A172 (cell line): Measurements from ENCODE around the gene CYBRD1. TPM values are rescaled to one million over a fixed set of nuclear protein-coding genes. Genes with fewer than 3 reads are reported as not detected.
"Not testable (repeated sequence)": the region's sequence is repeated elsewhere in the genome, so short reads cannot be mapped to it uniquely, and the experiment has no call there.

Experiments
- DNase-seq: peaks from one replicate; pipeline ENCODE4 v3.0.0-alpha.2; 2015; ENCODE audit warnings: low spot score
- total RNA-seq: library from RNA; depleted of rRNA; stranded (reverse); fragments of >200 nt; shearing (Covaris generic); gene quantifications from 2 replicates; pipeline ENCODE4 v1.2.3, GENCODE V29; 2014

Gene CYBRD1
- total RNA-seq, 1 experiment from 2014 or later: 159 TPM

DNA sequence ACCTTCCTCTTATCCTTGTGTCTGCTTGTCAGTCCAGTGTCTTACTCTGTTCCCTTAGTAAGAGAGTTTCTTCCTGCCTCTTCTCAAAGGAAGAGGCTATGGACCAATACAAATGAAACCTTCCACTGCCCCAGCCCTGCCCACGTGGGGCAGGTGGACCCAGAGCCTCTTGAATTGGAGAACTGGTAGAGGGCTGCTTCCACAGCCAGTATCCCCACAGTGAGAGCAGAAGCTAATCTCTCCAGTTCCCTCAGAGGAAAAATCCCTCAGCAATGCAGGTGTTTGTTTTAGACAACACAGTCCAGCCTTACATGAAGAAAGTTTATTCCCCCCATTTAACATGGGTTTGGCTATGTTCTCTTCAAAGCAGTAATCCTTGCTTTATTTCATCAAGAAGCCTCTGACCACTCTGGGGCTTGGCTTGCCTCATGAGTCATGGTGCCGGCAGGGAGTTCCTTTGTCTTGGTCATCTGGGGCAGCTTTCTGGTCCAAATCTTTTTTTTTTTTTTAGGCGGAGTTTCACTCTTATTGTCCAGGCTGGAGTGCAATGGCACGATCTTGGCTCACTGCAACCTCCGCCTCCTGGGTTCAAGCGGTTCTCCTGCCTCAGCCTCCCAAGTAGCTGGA, 6.5 kb upstream of the CYBRD1 start:
- DNase-seq: peak; percentile 74

DNA sequence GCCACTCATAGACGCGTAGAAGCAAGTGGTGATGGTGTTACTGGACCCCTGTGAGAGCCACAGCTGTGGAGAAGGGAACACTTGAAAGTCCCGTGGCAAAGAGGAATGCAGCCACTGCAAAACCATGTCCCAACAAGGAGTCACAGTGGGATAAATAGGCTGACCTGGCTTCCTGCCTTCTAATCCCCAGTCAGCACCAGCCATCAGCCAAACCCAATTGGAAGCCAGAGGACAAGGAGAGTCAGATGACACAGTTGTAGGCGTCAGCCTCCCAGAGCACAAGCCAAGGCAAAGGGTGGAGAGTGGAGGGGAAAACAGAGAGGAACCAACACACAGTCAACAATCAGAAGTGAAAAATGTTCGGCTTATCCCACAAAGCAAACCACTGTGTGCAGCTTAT, 5.5 kb upstream of the CYBRD1 start:
- DNase-seq: no peak

DNA sequence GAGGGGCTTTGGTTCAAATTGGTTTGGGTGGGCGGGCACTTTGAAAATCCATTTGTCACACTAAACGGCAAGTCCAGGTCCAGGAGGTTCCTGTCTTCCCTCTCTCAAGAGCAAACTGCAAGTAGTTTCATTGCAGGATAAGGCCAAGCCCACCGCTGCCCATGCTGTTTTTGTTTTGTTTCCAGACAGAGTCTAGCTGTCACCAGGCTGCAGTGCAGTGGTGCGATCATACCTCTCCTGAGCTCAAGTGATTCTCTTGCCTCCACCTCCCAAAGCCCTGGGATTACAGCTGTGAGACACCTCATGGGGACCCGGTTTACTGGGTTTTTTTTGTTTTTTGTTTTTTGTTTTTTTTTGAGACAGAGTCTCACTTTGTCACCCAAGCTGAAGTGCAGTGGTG, 1.8 kb upstream of the CYBRD1 start:
- no peak for DNase-seq

DNA sequence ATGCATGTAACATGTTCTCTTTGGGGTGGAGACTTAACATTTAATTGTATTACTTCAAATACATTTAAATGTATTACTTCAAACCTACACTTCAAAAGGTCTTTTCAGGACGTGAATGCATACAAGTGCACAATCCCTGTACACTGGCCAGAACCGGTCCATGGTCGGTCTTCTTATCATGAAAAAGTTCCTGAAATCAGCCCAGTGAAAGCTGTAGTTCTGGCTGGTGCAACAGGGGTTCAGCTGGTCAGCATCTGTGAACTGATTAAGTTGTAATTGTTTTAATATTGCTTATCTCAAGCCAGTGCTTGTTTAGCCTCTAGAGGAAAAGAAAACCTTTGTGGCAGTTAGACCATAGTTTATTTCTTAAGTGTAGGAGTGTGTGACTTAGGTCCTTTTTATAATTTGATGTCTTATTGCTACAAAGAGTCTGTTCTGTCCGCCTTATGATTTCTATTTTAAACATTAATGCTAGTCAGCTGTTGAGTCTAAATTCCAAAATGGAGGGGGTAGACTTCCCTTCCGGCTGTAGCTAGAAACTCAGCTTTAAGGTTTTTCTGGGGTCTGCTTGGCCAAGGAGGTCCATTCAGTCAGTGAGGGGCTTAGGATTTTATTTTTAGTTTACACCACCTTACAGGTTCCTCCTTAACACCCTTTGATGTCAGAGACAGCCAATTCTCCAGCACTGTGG, 768 bp upstream of the CYBRD1 start:
- DNase-seq: no peak

DNA sequence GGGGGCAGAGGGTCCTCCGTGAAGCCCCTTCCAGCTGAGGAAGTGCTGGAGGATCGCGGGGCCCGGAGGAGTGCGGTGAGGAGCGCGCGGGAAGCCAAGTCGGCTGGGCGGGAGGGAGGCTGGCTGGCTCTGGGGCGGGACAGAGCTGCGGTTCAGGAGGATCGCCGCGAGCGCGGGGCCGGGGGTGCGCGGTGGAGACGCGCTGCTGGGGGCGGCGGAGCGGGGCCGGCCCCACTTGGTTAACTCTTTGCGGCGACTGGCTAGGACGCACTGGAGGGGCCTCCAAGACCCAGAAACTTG, 464 bp downstream of the CYBRD1 start:
- DNase-seq: no peak

DNA sequence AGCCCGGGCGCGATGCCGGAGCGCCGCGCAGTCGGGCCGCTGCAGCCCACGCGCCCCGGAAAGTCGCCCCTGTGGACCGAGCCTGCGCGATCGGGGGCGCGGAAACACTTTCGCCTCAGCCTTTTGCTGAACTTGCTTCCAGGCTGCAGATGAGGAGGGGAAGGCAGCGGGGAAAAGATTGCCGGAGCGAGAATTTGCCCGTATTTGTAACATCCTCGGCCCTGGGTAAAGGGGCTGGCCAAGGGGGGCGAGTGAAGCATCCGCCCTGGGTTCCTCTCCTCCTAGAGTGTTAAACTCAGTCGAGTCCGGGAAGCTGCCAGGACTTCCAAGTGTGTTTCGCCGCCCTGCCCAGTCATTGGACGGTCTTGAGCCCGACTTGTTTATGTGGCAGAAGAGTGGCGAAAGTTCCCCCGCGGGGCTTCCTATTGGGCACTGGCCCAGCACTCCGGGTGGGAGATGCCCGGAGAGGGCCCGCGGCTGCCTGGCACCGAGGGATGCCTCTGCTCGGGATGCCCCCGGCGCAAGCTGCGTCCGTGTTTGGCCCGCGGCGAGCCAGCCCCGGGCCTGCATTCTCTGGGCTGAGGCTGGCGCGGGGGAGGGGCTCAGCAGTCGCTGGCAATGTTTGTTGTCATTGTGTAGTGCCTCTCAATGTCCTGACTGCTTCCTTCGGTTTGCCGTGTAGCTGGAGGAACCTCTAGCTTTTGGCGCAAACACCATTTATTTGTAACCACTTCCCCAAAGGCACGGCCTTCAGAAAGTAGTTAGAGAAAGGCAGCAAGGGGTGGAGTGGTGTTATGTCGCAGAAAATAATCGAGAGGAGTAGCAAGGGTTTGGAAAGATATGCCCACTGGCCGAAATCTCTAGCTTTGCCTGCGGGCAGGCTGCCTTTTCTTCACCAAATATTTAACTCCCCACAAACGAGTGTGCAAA, 1.1 kb downstream of the CYBRD1 start:
- peak; percentile 70 for DNase-seq

DNA sequence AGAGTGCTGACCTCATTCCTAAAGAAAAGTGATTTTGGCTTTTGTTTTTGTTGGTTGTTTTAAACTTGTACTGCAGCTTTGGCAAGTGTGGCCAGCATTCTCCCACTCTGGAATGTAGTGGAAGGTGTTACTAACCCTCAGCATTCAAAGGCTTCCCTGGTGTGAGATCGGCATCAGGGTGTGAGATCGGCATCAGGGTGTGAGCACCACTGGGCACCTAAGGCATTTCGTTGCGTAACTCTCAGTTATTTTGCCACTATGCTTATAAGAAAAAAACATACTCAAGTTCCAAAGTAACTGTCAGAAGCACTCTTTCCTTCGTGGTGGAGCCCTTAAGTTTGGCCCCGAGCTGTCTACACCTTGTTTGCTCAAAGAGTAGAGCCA, 1.7 kb downstream of the CYBRD1 start:
- DNase-seq: peak; percentile 31

DNA sequence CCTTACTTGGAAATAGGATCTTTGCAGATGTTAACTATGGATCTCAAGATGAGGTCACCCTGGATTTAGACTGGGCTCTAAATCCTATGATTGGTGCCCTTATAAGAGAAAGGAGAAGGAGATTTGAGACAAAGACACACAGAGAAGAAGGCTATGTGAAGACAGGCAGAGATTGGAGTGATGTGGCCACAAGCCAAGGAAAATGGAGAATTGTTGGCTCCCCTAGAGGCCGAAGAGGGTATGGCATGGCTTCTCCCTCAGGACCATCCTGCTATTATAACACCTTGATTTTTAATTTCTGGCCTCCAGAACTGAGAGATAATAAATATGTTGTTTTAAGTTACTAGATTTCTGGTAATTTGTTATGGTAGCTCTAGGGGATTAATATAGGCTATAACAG, 7.6 kb downstream of the CYBRD1 start:
- peak; percentile 40 for DNase-seq

DNA sequence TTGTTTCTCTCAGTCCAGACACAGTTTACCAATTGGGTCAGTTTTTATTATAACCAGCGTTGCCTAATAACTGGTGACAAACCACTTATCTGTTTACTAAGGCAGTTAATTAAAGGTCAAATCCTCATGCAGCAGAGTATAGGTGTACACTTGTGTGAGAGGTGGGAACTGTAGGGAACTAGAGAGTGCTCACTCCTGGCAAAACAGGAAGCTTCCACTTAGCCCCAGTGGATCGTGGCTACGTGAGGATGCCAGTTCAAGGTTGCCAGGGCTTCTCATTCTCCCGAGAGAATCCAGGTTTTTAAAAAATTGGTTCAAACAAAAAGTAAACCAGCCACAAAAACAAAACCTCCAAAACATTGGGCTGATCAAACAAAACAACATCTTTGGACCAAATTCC, 8.1 kb downstream of the CYBRD1 start:
- no peak for DNase-seq

DNA sequence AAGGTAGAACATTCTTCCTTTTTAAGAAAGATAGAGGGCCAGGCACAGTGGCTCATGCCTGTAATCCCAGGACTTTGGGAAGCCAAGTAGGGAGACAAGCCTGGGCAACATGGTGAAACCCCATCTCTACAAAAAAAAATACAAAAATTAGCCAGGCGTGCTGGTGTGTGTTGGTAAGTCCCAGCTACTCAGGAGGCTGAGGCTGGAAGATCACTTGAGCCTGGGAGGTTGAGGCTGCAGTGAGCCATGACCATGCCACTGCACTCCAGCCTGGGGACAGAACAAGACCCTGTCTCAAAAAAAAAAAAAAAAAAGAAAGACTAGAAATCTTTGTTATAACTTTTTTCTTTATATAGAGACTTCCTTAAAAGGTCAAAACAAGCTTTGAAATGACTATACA, 8.6 kb downstream of the CYBRD1 start:
- DNase-seq: not testable (repeated sequence)

DNA sequence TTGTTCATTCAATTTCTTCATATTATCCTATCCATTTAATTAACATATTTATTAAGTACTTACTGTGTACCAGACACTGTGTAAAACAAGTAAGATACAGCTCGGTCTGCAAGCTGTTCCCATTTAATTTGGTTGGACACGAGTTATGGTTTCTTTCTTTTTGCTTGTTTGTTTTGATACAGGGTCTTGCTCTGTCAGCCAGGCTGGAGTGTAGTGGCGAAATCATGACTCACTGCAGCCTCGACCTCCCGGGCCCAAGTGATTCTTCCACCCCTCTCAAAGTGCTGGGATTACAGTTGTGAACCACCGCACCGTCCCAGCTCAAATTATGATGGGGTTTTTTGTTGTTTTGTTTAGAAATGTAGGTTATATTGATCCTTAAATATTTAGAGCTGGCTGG, 9.0 kb downstream of the CYBRD1 start:
- peak; percentile 51 for DNase-seq

DNA sequence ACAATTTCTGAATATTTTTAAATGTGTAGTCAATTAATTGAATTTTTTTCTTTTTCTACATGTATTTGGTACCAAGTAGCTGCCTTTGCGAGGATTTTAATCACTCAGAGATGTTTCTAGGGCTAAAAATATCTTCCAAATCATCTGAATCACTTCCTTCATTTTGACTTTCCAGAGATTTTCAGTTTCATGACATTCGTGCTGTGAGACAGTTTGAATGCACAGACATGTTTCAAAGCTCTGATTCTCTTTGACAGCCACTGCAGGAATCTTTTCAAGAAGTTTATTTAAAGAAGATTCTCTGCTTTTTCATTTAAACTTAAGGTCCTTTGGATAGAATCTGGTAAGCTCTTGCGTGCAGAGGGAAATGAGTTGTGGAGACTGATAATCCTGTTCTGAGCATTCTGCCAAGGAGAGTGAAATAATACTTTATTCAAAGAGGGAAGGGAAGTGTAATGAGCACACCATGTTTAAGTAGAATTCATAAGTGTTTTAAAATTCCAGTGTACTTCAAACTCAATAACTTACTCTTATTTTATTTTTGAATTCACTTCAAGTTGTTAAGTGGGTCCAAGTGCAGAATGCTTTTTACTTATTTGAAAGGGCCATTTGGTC, 9.7 kb downstream of the CYBRD1 start:
- no peak for DNase-seq

DNA sequence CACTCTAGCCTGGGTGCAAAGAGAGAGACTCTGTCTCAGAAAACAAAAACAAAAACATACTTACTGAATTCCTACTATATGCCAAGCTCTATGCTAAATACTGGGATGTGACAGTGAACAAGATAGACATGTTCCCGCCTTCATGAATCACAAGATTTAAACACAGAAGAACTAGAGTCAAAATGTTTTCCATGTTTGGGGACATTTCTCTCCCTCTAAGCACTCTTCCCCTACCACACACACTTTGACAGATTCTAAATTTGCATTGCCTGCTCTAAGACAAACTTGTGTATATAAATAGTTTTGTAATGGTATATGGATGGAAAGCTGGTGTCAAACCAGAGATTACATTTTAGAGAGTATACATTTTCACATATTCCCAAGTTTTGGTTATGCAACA, 11.1 kb downstream of the CYBRD1 start:
- DNase-seq: no peak

DNA sequence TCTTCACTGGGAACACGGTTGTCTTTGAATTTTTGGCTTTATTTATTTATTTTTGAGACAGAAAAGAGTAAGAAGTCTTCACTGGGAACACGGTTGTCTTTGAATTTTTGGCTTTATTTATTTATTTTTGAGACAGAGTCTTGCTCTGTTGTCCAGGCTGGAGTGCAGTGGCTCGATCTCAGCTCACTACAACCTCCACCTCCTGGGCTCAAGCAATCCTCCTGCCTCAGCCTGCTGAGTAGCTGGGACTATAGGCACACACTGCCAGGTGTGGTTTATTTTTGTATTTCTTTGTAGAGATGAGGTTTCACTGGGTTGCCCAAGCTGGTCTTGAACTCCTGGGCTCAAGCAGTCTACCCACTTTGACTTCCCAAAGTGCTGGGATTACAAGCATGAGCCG, 13.3 kb downstream of the CYBRD1 start:
- not testable (repeated sequence) for DNase-seq

DNA sequence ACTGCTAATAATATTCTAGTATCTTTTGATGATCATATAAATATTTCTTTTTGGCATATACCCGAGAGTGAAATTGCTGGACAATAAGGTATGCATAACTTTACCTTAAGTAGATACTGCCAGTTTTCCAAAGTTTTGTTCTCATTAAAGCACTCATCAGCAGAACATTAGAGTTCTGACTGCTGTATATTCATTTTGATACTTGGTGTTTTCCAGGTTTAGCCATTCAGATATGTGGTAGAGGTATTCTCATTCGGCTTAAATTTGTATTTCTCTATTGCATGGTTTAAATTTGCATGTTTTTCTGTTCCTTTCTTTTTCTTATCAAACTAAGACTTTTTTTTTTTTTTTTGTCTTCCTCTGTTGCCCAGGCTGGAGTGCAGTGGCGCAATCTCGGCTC, 18.2 kb downstream of the CYBRD1 start:
- no peak for DNase-seq

DNA sequence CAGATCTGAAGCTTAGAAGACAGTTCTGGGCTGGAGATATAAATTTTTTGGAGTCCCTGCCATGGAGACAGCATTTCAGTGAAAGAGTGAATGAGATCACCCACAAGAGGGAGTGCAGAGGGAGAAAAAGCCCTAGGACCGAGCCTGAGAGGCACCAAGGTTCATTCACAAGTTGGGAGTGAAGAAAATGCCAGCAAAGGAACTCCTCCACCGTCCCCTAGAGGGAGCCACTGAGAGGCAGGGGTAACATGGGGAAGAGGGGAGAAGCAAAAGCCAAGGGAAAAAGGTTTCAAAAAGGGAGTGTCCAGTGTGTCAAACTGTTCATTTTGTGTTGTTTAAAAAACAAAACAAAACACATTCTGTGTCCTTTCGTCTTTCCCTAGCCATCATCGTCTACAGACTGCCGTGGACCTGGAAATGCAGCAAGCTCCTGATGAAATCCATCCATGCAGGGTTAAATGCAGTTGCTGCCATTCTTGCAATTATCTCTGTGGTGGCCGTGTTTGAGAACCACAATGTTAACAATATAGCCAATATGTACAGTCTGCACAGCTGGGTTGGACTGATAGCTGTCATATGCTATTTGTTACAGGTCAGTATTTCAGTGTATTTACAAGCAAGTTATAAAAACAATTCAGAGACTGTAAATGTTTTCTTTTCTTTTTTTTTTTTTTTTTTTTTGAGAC, 19.1 kb downstream of the CYBRD1 start:
- DNase-seq: peak; percentile 25

DNA sequence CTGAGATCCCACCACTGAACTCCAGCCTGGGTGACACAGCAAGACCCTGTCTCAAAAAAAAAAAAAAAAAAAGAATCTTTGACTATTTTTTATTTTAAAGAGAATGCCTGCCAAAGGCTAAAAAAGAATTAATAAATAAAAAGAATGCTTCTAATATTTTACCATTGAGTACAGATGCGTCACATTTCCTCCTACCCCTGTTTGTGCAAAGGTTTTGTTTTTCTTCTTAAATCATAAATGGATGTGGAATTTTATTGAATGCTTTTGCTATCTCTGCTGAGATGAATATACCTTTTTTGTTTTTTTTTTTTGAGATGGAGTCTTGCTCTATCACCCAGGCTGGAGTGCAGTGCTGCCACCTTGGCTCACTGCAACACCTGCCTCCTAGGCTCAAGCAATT, 22.8 kb downstream of the CYBRD1 start:
- no peak for DNase-seq

DNA sequence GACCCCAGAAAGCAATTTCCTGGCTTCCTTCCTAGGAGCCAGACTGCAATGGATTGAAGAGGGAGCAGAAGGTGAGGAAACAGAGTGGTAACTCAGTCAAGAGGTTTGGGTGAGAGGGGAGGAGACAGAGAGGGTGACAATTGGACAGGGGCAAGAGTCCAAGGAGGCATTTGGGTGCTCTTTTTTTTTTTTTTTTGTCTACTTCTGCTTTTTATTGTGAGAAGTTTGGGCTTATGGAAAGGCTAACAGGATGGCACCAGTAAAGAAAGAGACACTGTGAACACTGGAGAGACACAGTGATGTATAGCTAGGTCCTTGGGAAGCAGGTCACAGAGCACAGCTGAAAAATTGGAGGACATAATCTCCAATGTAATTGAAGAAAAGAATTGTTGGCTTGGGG, 25.0 kb downstream of the CYBRD1 start:
- no peak for DNase-seq

DNA sequence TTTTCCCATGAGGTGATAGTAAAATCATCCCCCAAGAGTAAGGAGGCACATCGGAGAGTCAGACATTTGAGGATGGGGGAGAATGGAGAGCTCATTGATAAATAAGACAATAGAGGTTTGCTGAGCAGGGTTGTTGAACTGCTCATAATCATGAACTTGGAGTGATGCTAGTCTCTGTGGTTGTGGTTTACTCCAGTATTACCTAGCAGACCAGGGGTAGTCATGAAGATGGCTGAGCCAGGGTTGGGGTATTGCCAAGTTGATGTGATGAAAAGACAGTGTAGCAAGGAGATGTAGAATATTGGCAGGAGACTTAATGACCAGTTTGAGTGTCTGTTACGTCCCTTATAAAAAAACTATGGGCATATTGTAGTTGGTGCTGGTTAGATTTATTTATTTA, 25.4 kb downstream of the CYBRD1 start:
- no peak for DNase-seq

DNA sequence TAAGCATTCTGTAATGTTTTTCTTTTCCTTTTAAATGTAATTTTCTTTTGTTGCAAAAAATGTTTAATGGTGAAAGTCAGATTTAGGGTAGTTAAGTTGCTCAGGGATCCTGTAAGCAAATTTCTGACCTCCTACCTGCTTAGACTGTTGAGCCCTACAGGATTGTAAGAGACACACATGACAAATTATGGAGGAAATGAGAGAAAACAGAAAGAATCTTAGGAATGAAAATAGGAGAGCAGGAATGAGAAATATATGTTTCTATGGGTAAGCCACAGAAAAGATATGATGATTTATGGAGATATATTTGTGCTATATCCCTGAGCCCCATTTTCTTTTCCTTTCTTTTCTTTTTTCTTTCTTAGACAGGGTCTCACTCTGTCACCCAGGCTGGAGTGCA, 28.3 kb downstream of the CYBRD1 start:
- DNase-seq: peak; percentile 66

DNA sequence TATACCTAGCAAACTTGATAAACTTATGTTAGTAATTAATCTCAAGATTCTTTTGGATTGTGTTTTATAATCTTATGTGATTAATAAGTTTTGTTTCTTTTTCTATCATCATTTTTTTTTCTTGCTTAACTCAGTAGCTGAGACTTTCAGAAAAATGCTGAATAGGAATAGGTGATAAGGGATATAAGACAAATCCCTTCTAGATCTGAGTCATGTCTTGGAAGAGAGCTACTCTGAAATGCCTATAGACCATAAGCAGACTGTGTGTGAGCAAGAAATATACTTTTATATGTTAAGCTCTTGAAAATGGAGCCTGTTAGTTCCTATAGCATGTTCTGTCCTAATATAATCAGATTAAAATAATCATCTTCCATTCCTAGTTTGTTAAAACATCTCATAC, 29.6 kb downstream of the CYBRD1 start:
- DNase-seq: peak; percentile 33

DNA sequence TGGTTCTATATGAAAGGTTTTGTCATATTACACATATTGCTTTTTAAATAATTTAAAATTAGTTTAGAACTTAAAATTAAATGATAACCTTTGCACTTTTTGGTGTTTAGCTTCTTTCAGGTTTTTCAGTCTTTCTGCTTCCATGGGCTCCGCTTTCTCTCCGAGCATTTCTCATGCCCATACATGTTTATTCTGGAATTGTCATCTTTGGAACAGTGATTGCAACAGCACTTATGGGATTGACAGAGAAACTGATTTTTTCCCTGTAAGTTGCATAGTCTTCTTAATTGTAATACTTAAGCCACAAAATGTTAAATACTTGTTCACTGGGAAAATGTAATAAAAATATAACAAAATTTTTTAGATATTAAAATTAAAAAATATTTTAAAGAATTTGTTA, 31.0 kb downstream of the CYBRD1 start:
- DNase-seq: no peak
